ENCODE results near the gene PTPRR. TPM values are rescaled to one million over a fixed set of nuclear protein-coding genes. Genes with fewer than 3 reads are reported as not detected.
"Not testable (repeated sequence)": the region's sequence is repeated elsewhere in the genome, so short reads cannot be mapped to it uniquely, and the experiment has no call there.

Gene PTPRR
- total RNA-seq, 1 donor from 2014 or later, result not detected

DNA sequence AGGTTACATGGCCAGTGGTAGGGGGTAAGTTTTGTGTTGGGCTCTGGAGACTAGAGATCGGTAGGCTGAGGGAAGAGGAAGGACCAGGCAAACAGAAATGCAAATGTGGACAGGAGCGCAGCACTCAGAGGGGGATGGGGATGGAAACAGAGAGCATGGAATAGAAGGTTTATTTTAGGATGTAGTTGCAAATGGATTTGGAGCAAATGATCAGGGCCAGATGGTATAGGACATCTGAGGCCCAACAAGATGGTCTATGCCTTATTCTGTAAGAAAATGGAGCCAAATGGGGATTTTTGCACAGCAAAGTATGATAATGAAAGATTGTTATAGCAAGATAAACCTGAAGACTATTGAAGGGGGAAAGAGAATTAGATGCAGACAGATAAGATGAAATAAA is 180.8 kb downstream of the PTPRR start:
- H3K27me3 Mint-ChIP-seq (ENCODE audit: low read depth), result peaks cover 3% of the 10 kb centered on the region
- H3K27ac Mint-ChIP-seq, result no peak overlapping the region
- H3K36me3 Mint-ChIP-seq (ENCODE audit: low read depth), result no peaks in the 10 kb centered on the region
- intact Hi-C loops (cut with micrococcal nuclease), result loop anchor here (5.0 kb wide), 1 partner anchor 653 kb away; no protein-coding TSS in a partner anchor
- no peak for DNase-seq (ENCODE audit: low spot score)
- H3K4me1 Mint-ChIP-seq (ENCODE audit: low read depth), result no peaks in the 10 kb centered on the region
- H3K9me3 Mint-ChIP-seq, result no peaks in the 10 kb centered on the region
- H3K4me3 Mint-ChIP-seq (ENCODE audit: low read depth), result no peak overlapping the region

DNA sequence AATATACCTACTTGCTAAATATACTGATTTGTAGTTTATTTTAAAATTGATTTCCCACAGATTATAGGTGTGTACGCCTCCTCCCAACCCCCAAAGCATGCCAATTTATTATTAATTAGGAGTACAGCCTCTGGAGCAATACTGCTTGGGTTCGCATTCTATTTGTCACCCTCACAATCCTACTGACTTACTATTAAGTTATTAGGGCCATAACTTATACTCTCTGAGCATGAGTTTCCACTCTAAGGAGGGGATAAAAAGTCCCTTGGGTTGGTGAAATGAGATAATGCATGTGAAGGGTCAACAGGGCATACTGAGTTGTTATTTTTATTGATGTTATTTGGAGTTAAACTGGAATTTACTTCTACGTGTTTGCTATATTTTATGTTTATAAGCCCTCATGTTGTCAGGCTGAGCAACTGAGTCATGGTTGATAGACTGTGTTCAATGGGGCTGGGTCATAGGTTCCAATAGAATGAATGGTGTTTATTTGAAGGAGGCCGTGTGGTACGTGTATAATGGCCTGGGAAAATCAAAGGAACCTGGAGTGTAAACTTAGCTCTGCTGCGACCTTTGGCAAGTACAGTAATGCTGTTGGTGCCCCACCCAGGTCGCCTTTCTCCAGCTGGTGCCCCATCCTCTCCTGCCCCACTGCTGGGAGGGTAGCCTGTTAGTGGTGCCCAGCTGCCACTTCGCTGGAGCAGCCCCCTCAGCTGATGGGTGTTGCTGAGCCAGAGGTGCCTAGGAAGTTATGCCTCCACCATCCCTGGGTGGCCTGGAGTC is 184.0 kb downstream of the PTPRR start:
- no peaks in the 10 kb centered on the region for H3K9me3 Mint-ChIP-seq
- intact Hi-C loops (cut with micrococcal nuclease), result loop anchor here (5.0 kb wide), 1 partner anchor 656 kb away; no protein-coding TSS in a partner anchor
- no peaks in the 10 kb centered on the region for H3K4me1 Mint-ChIP-seq (ENCODE audit: low read depth)
- H3K27ac Mint-ChIP-seq, result no peak overlapping the region
- peaks cover 3% of the 10 kb centered on the region for H3K27me3 Mint-ChIP-seq (ENCODE audit: low read depth)
- H3K4me3 Mint-ChIP-seq (ENCODE audit: low read depth), result no peak overlapping the region
- DNase-seq (ENCODE audit: low spot score), result no peak
- H3K36me3 Mint-ChIP-seq (ENCODE audit: low read depth), result no peaks in the 10 kb centered on the region

DNA sequence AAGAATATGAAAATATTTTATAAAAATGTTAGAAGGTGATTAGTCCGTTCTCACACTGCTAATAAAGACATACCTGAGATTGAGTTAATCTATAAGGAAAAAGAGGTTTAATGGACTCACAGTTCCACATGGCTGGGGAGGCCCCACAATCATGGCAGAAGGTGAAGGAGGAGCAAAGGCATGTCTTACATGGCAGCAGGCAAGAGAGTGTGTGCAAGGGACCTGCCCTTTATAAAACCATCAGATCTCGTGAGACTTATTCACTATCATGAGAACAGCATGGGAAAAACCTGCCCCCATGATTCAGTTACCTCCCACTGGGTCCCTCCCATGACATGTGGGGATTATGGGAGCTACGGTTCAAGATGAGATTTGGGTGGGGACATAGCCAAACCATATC is 185.3 kb downstream of the PTPRR start:
- not testable (repeated sequence) for H3K36me3 Mint-ChIP-seq (ENCODE audit: low read depth); H3K4me1 Mint-ChIP-seq (ENCODE audit: low read depth); H3K27me3 Mint-ChIP-seq (ENCODE audit: low read depth); H3K9me3 Mint-ChIP-seq; H3K4me3 Mint-ChIP-seq (ENCODE audit: low read depth); DNase-seq (ENCODE audit: low spot score); H3K27ac Mint-ChIP-seq
- intact Hi-C loops (cut with micrococcal nuclease), result loop anchor here (5.0 kb wide), 1 partner anchor 657 kb away; no protein-coding TSS in a partner anchor

DNA sequence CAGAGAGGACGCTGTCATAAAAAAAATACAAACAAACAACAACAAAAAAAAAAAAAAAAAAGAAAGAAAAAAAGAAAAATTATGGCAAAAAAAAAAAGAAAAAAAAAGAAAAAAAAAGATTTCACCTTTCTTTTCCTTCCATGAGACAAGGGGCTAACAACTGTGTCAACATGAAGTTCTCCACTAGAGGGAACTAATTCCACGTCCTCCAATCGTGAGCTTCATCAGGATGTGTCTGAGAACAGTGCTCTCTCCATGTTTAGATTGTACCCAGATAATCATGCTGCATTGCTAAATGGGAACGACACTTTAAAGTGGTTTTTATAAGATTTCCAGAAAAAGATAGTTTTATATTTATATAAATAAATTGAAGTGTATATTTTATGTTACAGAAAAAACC is 187.2 kb downstream of the PTPRR start:
- Mint-ChIP-seq H3K27me3 (ENCODE audit: low read depth) (peaks cover 4% of the 10 kb centered on the region), H3K36me3 (ENCODE audit: low read depth) (no peaks in the 10 kb centered on the region), H3K27ac (no peak overlapping the region), H3K4me3 (ENCODE audit: low read depth) (no peak overlapping the region), H3K4me1 (ENCODE audit: low read depth) (no peaks in the 10 kb centered on the region), H3K9me3 (no peaks in the 10 kb centered on the region)
- intact Hi-C loops (cut with micrococcal nuclease), result loop anchor here (1.0 to 5.0 kb wide), 2 partner anchors 116 to 856 kb away; no protein-coding TSS in a partner anchor
- DNase-seq (ENCODE audit: low spot score), result no peak

DNA sequence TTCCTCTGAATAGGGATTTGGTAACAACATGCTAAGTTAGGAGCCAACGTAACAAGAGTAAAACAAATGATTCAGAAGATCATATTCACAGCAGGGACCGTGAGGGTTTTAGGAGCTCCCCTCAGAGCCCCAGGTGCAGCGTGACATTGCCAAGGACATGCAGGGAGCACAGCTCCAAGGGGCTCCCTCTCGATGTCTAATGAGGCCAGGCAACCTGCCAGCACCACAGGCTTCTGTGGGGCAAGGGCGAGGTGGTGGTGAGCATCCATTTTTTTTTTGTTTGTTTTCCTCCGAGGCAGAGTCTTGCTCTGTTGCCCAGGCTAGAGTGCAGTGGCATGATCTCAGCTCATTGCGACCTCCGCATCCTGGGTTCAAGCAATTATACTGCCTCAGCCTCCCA is 188.3 kb downstream of the PTPRR start:
- H3K27ac Mint-ChIP-seq, result no peak overlapping the region
- no peaks in the 10 kb centered on the region for H3K4me1 Mint-ChIP-seq (ENCODE audit: low read depth)
- H3K27me3 Mint-ChIP-seq (ENCODE audit: low read depth), result peaks cover 4% of the 10 kb centered on the region
- no peaks in the 10 kb centered on the region for H3K36me3 Mint-ChIP-seq (ENCODE audit: low read depth)
- no peak for DNase-seq (ENCODE audit: low spot score)
- intact Hi-C loops (cut with micrococcal nuclease), result loop anchor here (5.0 kb wide), 1 partner anchor 855 kb away; no protein-coding TSS in a partner anchor
- H3K4me3 Mint-ChIP-seq (ENCODE audit: low read depth), result no peak overlapping the region
- no peaks in the 10 kb centered on the region for H3K9me3 Mint-ChIP-seq

DNA sequence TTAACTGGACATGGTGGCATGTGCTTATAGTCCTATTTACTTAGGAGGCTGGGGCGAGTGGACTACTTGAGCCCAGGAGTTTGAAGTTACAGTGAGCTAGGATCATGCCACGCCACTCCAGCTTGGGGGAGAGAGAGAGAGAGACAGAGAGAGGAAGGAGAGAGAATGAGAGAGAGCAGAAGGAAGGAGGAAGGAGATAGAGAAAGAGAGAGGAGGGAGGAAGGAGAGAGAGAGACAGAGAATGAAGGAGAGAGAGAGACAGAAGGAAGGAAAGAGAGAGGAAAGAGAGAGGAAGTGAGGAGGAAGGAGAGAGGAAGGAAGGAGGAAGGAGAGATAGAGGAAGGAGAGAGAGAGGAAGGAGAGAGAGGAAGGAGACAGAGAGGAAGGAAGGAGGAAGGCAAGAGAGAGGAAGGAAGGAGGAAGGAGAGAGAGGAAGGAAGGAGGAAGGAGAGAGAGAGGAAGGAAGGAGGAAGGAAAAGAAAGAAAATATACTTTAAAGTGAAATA is 189.8 kb downstream of the PTPRR start:
- no peak overlapping the region for H3K4me3 Mint-ChIP-seq (ENCODE audit: low read depth)
- H3K36me3 Mint-ChIP-seq (ENCODE audit: low read depth), result no peaks in the 10 kb centered on the region
- peaks cover 5% of the 10 kb centered on the region for H3K27me3 Mint-ChIP-seq (ENCODE audit: low read depth)
- intact Hi-C loops (cut with micrococcal nuclease), result loop anchor here (5.0 kb wide), 1 partner anchor 853 kb away; no protein-coding TSS in a partner anchor
- H3K4me1 Mint-ChIP-seq (ENCODE audit: low read depth), result no peaks in the 10 kb centered on the region
- no peak for DNase-seq (ENCODE audit: low spot score)
- H3K9me3 Mint-ChIP-seq, result no peaks in the 10 kb centered on the region
- no peak overlapping the region for H3K27ac Mint-ChIP-seq

DNA sequence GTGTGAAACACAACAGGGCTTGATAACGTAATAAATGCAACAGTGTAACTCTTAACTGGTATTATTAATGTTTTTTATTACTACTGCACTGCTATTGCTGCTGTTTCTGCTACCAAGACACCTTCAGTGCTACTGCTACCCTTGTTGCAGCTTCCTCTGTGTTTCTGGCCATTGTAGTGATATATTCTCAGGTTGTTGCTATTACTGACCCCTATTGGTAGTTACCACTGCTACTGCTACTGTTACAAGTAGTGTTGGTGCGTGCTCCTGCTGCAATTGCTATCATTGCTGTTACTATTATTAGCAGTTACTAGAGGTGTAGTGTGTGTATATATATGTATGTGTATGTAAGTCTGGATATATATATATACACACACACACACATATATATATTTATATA is 196.1 kb downstream of the PTPRR start:
- Mint-ChIP-seq H3K4me3 (ENCODE audit: low read depth) (no peak overlapping the region), H3K36me3 (ENCODE audit: low read depth) (no peaks in the 10 kb centered on the region), H3K4me1 (ENCODE audit: low read depth) (peaks cover 3% of the 10 kb centered on the region), H3K27me3 (ENCODE audit: low read depth) (peaks cover 3% of the 10 kb centered on the region), H3K27ac (no peak overlapping the region), H3K9me3 (no peaks in the 10 kb centered on the region)
- intact Hi-C loops (cut with micrococcal nuclease), result no loop called here
- no peak for DNase-seq (ENCODE audit: low spot score)

DNA sequence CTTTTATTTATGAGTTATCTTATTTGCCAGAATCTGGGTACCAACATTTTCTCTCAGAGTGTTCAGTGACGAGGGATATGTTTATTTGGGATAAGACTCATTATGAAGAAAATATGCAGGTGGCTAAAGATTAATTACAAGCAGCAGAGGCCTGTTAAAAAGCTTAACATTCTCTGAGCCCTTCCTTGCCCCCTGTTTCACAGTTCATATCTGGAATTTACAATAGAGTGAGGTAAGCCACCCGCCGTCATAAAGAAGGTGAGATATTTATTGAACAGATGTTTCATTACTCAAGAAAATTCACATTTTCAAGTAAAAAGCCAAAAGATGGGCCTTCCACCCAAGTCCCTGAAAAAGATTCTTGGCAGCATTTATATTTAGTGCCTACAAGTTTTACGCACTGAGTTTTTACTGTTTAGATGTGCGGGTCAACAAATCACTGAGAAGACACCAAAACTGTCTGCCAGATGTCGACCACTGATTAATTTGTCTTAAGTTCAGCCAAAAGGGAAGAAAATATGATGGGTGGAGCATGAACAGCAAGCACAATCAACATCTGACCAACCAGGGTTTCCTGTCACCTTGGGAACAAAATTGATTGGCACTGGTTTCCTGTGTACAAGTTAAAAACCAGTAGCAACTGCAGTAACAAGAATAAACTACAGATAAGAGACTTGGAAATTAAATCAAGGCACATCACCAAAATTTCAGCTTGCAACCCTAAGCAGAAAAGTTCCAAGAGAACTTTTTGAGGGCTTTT is 197.8 kb downstream of the PTPRR start:
- intact Hi-C loops (cut with micrococcal nuclease), result no loop called here
- no peak overlapping the region for H3K27ac Mint-ChIP-seq
- peaks cover 3% of the 10 kb centered on the region for H3K4me1 Mint-ChIP-seq (ENCODE audit: low read depth)
- peaks cover 8% of the 10 kb centered on the region for H3K27me3 Mint-ChIP-seq (ENCODE audit: low read depth)
- DNase-seq (ENCODE audit: low spot score), result peak; percentile 9
- H3K4me3 Mint-ChIP-seq (ENCODE audit: low read depth), result no peak overlapping the region
- no peaks in the 10 kb centered on the region for H3K9me3 Mint-ChIP-seq
- H3K36me3 Mint-ChIP-seq (ENCODE audit: low read depth), result no peaks in the 10 kb centered on the region

DNA sequence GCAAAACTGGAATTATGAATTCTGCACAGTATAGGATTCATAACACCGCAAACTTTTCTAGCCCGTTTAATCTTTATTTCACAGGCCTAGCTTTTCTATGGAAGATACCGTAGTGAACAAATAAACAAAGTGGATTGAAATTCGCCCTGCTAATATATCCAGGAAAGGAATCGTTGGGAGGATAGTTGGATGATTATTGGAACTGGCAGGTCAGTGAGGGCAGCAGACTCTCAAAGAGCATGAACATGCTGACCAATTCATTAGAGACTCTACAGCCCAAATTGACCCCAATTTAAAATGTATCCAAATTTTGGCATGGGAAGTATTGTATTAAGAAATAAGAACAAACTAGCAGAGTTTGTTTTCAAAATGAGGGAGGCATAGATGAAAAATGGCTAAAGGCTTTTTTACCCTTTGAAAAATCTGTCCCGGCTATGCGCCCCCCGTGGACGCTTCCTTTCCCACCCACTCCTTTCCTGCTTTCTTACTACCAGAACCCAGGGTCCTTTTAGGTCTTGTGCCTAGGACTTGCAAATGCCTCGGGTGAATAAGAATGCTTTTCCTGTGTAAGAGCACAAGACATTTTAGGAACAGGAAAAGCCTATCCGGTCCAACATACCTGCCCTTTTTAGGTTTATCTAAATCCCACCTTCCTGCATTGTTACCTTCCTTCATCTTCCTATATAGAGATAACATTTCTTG is 198.7 kb downstream of the PTPRR start:
- H3K27ac Mint-ChIP-seq, result no peak overlapping the region
- intact Hi-C loops (cut with micrococcal nuclease), result no loop called here
- H3K27me3 Mint-ChIP-seq (ENCODE audit: low read depth), result peaks cover 8% of the 10 kb centered on the region
- no peaks in the 10 kb centered on the region for H3K36me3 Mint-ChIP-seq (ENCODE audit: low read depth)
- no peak for DNase-seq (ENCODE audit: low spot score)
- H3K4me3 Mint-ChIP-seq (ENCODE audit: low read depth), result no peak overlapping the region
- peaks cover 3% of the 10 kb centered on the region for H3K4me1 Mint-ChIP-seq (ENCODE audit: low read depth)
- H3K9me3 Mint-ChIP-seq, result no peaks in the 10 kb centered on the region

DNA sequence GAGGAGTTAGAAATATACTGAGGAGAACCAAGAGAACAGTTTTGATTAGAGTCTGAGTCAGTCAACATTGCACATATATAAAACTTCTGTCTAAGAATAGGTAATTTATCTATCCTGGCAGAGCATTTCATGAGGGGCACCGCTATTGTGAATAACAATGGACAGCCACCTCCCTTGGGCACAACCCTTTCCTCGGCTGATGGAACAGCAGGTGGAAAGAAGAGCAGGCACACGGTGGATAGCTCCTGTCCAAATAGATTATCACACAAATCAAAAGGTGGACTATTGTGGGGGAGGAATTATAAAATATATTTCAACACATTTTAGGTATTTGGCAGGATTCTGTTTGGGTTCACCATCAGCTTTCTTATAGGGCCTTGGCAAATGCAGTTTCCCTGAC is 199.3 kb downstream of the PTPRR start:
- DNase-seq (ENCODE audit: low spot score), result no peak
- H3K9me3 Mint-ChIP-seq, result no peaks in the 10 kb centered on the region
- peaks cover 3% of the 10 kb centered on the region for H3K4me1 Mint-ChIP-seq (ENCODE audit: low read depth)
- no peak overlapping the region for H3K4me3 Mint-ChIP-seq (ENCODE audit: low read depth)
- H3K27me3 Mint-ChIP-seq (ENCODE audit: low read depth), result peaks cover 6% of the 10 kb centered on the region
- H3K27ac Mint-ChIP-seq, result no peak overlapping the region
- H3K36me3 Mint-ChIP-seq (ENCODE audit: low read depth), result no peaks in the 10 kb centered on the region
- intact Hi-C loops (cut with micrococcal nuclease), result no loop called here

DNA sequence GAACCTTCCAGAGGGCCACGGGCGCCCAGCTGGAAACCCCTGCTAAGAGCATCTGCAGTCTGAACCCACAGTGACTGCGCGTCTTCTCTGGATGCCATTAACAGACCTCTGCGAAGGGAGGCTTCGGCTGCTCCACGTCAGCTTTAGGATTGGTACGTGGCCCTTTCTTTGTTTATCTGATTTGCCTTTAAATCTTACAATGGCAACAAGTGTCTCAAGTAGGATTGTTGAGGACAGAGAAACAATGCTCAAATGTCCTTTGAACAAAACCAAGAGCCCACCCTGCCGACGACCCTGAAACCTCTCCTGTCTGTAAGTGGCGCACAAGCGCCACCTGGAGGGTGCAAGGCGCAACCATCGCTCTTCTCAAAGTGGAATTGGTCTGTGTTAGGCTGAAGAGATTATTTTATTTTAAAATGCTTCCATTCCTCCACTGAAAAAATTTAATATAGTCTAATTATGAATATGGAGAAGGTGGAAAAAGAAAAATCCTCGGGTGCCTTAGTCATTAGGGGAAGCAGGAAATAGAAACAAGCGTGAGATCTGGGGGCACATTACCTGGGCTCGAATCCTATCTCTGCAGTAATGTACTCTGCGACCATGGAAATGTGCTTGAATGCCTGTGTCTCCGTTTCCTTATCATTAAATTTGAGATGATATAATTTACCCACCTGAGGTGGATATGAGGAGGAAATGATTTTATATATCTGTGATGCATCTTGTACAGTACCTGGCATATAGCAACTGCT is 200.7 kb downstream of the PTPRR start:
- no peak for DNase-seq (ENCODE audit: low spot score)
- Mint-ChIP-seq H3K4me1 (ENCODE audit: low read depth) (peaks cover 3% of the 10 kb centered on the region), H3K27ac (no peak overlapping the region), H3K27me3 (ENCODE audit: low read depth) (peaks cover 6% of the 10 kb centered on the region), H3K36me3 (ENCODE audit: low read depth) (no peaks in the 10 kb centered on the region), H3K9me3 (no peaks in the 10 kb centered on the region), H3K4me3 (ENCODE audit: low read depth) (peak overlapping the region; percentile 27)
- intact Hi-C loops (cut with micrococcal nuclease), result loop anchor here (1.0 to 5.0 kb wide), 2 partner anchors 130 to 818 kb away; no protein-coding TSS in a partner anchor

DNA sequence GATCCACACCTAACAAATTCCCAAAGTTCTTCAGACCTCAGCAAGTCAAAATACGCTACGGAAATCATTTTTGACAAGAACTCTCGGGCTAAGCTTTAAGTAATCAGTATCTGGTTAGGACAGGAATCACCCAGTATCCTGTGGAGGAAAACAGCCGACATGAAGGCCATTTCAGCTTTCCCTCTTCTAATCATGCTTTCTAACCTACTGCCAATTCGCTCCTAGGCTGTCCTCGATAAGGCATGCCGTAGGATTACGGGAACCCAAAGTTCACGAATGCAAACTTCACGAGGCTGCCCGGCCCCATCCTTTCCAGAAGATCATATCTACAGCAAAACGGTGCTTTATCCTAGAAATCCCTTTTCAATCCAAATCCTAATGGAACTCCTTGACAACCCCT is 201.5 kb downstream of the PTPRR start:
- Mint-ChIP-seq H3K27me3 (ENCODE audit: low read depth) (peaks cover 6% of the 10 kb centered on the region), H3K9me3 (no peaks in the 10 kb centered on the region), H3K36me3 (ENCODE audit: low read depth) (no peaks in the 10 kb centered on the region), H3K27ac (no peak overlapping the region), H3K4me1 (ENCODE audit: low read depth) (peaks cover 3% of the 10 kb centered on the region), H3K4me3 (ENCODE audit: low read depth) (no peak overlapping the region)
- no peak for DNase-seq (ENCODE audit: low spot score)
- intact Hi-C loops (cut with micrococcal nuclease), result loop anchor here (1.0 to 5.0 kb wide), 2 partner anchors 129 to 817 kb away; no protein-coding TSS in a partner anchor

Data from activated T-helper 2 cell treated with anti-CD3 and anti-CD28 coated beads, Interferon-gamma antibody, Interleukin-2, Interleukin-4, amounts not matched to agents 10 μg/mL and 5 μg/mL and 100 μg/mL, durations not matched to agents 14 hours and 24 hours and 36 hours (primary cell).